HEK293 (cell line): ENCODE measurements around the gene CHI3L1.

Experiments
- KLF16 ChIP-seq: fragments of 450-650 bp; formaldehyde crosslinking; IDR thresholded peaks from 2 replicates; pipeline ENCODE4 v1.5.1; 2017; ENCODE audit warnings: missing biosample characterization, missing genetic modification characterization
- ZFP3 ChIP-seq: fragments of 450-650 bp; formaldehyde crosslinking; IDR thresholded peaks from 2 replicates; pipeline ENCODE4 v1.5.1; 2016; ENCODE audit warnings: low read depth, missing biosample characterization, missing genetic modification characterization
- ZFP37 ChIP-seq: fragments of 450-650 bp; formaldehyde crosslinking; IDR thresholded peaks from 2 replicates; pipeline ENCODE4 v1.5.1; 2016; ENCODE audit warnings: missing biosample characterization, missing genetic modification characterization
- ZNF10 ChIP-seq: fragments of 450-650 bp; formaldehyde crosslinking; IDR thresholded peaks from 2 replicates; pipeline ENCODE4 v1.5.1; 2017; ENCODE audit warnings: missing biosample characterization, missing genetic modification characterization
- ZNF138 ChIP-seq: fragments of 450-650 bp; formaldehyde crosslinking; IDR thresholded peaks from 2 replicates; pipeline ENCODE4 v1.5.1; 2016; ENCODE audit warnings: missing biosample characterization, missing genetic modification characterization, borderline replicate concordance
- ZNF155 ChIP-seq: fragments of 450-650 bp; formaldehyde crosslinking; IDR thresholded peaks from 2 replicates; pipeline ENCODE4 v1.5.1; 2016; ENCODE audit warnings: missing biosample characterization, missing genetic modification characterization
- ZNF292 ChIP-seq: fragments of 450-650 bp; formaldehyde crosslinking; IDR thresholded peaks from 2 replicates; pipeline ENCODE4 v1.5.1; 2016; ENCODE audit warnings: low read depth, missing biosample characterization, missing genetic modification characterization, borderline replicate concordance
- ZNF416 ChIP-seq: fragments of 450-650 bp; formaldehyde crosslinking; IDR thresholded peaks from 2 replicates; pipeline ENCODE4 v1.5.1; 2016; ENCODE audit warnings: missing biosample characterization, missing genetic modification characterization
- ZNF510 ChIP-seq: fragments of 450-650 bp; formaldehyde crosslinking; IDR thresholded peaks from 2 replicates; pipeline ENCODE4 v1.5.1; 2018; ENCODE audit warnings: mild to moderate bottlenecking, missing genetic modification characterization, missing biosample characterization; ENCODE audit not compliant: insufficient replicate concordance
- ZNF777 ChIP-seq: fragments of 450-650 bp; formaldehyde crosslinking; IDR thresholded peaks from 2 replicates; pipeline ENCODE4 v1.5.1; 2017; ENCODE audit warnings: missing biosample characterization, missing genetic modification characterization, borderline replicate concordance
- ZSCAN16 ChIP-seq: fragments of 450-650 bp; formaldehyde crosslinking; IDR thresholded peaks from 2 replicates; pipeline ENCODE4 v1.5.1; 2016; ENCODE audit warnings: missing biosample characterization, missing genetic modification characterization
- ZSCAN30 ChIP-seq: fragments of 450-650 bp; IDR thresholded peaks from 2 replicates; pipeline ENCODE4 v1.5.1; 2018; ENCODE audit warnings: missing biosample characterization, mild to moderate bottlenecking, missing genetic modification characterization, moderate library complexity
- TF ChIP-seq, protein P1 (sequence below): fragments of 450-650 bp; formaldehyde crosslinking; IDR thresholded peaks from 2 replicates; pipeline ENCODE4 v1.5.1; 2016; ENCODE audit warnings: missing biosample characterization, missing genetic modification characterization
- TF ChIP-seq, protein P2 (sequence below): fragments of 450-650 bp; formaldehyde crosslinking; conservative IDR thresholded peaks from 2 replicates; pipeline ENCODE4 v1.5.1; 2016; ENCODE audit warnings: low read depth, missing biosample characterization, missing genetic modification characterization

DNA sequence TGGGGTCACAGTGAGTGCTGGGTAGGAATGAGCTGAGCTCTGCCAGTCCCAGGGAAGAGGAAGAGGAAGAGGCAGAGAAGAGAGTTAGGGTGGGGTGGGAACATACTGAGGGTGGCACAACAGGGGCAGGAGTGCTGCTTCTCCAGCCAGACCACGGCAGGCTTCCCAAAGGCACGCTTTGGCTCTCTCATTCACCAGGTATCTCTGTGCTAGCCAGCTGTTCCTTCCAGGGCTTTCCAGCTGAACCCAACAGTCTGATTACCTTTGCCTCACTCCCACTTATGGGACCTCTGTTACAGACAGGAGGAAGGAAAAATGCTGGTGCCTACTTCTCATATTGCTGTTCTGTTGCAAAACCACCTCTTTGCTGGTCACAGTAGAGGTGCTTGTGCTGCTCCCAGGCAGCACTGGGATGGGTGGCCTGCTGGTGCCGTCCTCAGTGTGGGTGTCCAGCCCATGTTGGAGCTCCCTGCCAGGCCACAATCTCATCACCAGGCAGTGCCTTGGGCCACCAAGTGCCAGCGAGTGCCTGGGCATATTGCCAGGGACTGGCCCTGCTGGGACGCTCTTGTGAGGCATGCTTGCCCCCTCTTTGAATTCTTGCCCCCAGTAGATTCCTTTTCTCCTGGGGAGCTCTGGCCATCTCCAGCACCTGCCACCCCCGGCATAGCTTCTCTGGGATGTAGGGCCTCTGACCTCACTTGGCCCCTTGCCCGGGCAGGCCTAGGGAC lies 56.8 kb downstream of the CHI3L1 start:
- TF ChIP-seq ZNF10 (tag by site-specific recombination) = no peak
- TF ChIP-seq, protein P1, sequence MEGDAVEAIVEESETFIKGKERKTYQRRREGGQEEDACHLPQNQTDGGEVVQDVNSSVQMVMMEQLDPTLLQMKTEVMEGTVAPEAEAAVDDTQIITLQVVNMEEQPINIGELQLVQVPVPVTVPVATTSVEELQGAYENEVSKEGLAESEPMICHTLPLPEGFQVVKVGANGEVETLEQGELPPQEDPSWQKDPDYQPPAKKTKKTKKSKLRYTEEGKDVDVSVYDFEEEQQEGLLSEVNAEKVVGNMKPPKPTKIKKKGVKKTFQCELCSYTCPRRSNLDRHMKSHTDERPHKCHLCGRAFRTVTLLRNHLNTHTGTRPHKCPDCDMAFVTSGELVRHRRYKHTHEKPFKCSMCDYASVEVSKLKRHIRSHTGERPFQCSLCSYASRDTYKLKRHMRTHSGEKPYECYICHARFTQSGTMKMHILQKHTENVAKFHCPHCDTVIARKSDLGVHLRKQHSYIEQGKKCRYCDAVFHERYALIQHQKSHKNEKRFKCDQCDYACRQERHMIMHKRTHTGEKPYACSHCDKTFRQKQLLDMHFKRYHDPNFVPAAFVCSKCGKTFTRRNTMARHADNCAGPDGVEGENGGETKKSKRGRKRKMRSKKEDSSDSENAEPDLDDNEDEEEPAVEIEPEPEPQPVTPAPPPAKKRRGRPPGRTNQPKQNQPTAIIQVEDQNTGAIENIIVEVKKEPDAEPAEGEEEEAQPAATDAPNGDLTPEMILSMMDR (tag by site-specific recombination) = no peak
- no peak for TF ChIP-seq ZNF138 (tag by site-specific recombination)
- no peak for TF ChIP-seq ZSCAN30 (tag by site-specific recombination)
- no peak for TF ChIP-seq KLF16 (tag by site-specific recombination)
- TF ChIP-seq ZNF777 (tag by site-specific recombination) = no peak
- no peak for TF ChIP-seq ZSCAN16 (tag by site-specific recombination)
- no peak for TF ChIP-seq ZNF416 (tag by site-specific recombination)
- TF ChIP-seq, protein P2, sequence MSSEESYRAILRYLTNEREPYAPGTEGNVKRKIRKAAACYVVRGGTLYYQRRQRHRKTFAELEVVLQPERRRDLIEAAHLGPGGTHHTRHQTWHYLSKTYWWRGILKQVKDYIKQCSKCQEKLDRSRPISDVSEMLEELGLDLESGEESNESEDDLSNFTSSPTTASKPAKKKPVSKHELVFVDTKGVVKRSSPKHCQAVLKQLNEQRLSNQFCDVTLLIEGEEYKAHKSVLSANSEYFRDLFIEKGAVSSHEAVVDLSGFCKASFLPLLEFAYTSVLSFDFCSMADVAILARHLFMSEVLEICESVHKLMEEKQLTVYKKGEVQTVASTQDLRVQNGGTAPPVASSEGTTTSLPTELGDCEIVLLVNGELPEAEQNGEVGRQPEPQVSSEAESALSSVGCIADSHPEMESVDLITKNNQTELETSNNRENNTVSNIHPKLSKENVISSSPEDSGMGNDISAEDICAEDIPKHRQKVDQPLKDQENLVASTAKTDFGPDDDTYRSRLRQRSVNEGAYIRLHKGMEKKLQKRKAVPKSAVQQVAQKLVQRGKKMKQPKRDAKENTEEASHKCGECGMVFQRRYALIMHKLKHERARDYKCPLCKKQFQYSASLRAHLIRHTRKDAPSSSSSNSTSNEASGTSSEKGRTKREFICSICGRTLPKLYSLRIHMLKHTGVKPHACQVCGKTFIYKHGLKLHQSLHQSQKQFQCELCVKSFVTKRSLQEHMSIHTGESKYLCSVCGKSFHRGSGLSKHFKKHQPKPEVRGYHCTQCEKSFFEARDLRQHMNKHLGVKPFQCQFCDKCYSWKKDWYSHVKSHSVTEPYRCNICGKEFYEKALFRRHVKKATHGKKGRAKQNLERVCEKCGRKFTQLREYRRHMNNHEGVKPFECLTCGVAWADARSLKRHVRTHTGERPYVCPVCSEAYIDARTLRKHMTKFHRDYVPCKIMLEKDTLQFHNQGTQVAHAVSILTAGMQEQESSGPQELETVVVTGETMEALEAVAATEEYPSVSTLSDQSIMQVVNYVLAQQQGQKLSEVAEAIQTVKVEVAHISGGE (tag by site-specific recombination) = no peak
- TF ChIP-seq ZFP37 = no peak
- TF ChIP-seq ZFP3 (tag by site-specific recombination) = no peak
- TF ChIP-seq ZNF510 = no peak
- TF ChIP-seq ZNF292 (tag by site-specific recombination) = no peak
- no peak for TF ChIP-seq ZNF155 (tag by site-specific recombination)
